NOMO-1 treated with dmso at 0.1 percent for 144 hours (cell line): ENCODE results near the gene UNC45B.
"Not testable (repeated sequence)": the region's sequence is repeated elsewhere in the genome, so short reads cannot be mapped to it uniquely, and the experiment has no call there.

Experiments
- DNase-seq: peaks from one replicate; lab custom pipeline; 2025; ENCODE audit not compliant: unreplicated experiment; lab: John Stamatoyannopoulos, UW

UNC45B gene, protein sequence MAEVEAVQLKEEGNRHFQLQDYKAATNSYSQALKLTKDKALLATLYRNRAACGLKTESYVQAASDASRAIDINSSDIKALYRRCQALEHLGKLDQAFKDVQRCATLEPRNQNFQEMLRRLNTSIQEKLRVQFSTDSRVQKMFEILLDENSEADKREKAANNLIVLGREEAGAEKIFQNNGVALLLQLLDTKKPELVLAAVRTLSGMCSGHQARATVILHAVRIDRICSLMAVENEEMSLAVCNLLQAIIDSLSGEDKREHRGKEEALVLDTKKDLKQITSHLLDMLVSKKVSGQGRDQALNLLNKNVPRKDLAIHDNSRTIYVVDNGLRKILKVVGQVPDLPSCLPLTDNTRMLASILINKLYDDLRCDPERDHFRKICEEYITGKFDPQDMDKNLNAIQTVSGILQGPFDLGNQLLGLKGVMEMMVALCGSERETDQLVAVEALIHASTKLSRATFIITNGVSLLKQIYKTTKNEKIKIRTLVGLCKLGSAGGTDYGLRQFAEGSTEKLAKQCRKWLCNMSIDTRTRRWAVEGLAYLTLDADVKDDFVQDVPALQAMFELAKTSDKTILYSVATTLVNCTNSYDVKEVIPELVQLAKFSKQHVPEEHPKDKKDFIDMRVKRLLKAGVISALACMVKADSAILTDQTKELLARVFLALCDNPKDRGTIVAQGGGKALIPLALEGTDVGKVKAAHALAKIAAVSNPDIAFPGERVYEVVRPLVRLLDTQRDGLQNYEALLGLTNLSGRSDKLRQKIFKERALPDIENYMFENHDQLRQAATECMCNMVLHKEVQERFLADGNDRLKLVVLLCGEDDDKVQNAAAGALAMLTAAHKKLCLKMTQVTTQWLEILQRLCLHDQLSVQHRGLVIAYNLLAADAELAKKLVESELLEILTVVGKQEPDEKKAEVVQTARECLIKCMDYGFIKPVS

DNA sequence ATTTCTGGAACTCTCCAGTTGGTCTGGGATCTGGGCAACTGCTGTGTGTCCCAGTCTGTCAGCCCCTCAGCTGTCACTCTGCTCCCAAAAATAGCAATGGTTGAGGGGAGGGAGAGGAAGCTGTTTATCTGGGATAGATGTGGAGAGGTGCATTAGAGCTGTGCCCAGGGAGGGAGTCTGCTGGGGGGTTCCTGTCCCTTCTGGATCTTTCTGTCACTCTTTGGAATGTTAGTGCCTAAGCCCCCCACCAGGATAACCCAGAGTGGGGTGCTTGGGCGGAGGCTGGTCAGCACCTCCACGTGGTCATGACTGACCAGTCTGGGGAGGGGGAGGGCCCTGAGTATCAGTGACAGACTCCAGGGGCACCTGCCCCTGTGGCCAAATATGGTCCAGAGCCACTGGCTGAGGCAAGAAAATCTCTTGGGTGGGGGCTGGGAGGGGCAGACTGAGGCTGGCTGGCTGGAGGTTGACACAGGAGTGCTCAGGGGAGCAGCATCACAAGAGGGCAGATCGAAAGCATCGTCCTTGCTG, at the start of gene UNC45B:
UNC45B (plus strand) TSS at position 443 of the 531 bp plus-strand sequence. CDS start 447 bp downstream, outside the sequence.
- no peak for DNase-seq

DNA sequence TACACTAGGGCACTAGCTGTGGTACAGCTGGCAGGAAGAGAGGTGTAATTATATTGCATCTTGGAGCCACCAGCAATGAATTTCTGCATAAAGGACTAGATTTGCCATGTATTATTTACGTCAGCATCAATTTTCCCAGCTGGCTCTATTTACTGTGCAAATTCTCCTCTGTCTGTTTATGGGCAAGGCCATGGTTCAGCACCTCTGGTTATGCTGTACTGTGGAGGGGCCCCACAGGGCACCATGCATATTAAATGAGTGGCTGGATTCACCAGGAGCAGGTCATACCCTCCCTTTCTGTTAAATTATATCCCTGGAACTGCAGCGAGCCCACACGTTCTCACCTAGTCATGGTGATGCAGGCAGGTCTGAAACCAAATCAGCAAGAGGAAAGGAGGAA, 47.7 kb upstream of the UNC45B start:
- no peak for DNase-seq

DNA sequence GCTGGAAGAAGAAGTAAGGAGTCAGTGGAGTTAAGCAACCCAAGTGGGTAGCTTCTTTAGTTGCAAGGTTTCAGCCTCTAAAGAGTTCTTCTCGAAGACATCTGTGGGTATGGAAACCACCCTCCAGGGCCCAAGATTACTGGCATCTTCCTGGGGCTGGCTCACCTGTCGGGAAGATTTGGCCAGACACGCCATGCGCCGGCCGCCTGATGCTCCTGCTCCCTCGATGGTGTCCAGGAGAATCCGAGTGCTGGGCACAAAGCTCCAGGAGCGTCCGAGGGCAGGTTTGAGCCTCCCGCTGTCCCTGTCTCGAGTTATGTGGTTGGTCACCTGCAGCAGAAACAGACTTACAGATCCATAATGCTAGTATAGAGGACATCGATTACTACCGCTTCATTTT, 46.6 kb upstream of the UNC45B start:
- DNase-seq, result no peak

- DNase-seq, result no peak
Measured at GRCh38 chr17:35101725-35102124, 45.9 kb upstream of the UNC45B start.

- no peak for DNase-seq
Measured at GRCh38 chr17:35103271-35103670, 44.3 kb upstream of the UNC45B start.

GRCh38 chr17:35104844-35105450, 42.7 kb upstream of the UNC45B start:
- no peak for DNase-seq

GRCh38 chr17:35110791-35111190, 36.8 kb upstream of the UNC45B start:
- DNase-seq, result not testable (repeated sequence)

- DNase-seq, result no peak
Measured at GRCh38 chr17:35116845-35117244, 30.8 kb upstream of the UNC45B start.

- DNase-seq, result no peak
Measured at GRCh38 chr17:35117984-35118383, 29.6 kb upstream of the UNC45B start.

DNA sequence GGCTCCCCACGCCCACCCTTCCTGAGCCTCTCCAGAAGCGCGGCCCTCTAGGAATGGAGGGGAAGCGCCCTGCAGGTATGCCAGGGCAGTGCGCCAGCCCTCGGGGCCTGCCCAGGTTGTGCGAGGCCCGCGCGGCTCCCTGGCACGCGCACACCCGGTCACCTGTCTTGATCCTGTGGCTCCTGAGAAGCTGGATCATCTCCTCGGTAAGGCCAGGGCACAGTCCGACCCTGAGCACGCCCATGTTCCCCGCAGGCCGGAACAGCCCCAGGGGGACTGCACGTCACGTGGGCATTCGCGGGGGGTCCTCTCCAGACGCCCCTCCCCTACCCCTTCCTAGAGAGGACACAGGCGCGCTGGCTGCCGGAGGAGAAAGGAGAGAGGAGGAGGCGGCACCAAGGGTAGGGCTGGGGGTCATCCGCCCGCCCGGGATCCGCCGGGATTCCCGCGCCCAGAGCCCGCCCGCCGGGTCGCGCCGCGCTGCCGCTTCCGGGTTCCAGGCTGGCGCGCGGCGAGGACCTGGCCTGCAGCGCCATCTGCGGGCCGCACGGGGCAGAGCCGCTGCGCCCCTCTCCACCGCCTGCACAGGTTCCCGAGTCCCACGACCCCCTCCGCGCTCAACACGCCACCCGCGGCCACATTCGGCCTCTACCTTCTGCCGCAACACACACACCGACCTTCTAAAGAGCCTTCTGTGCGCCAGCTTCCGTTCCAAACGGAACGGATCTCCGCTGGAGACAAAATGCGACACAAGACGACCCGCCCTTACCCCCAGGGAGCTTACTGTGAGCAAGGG, 28.0 kb upstream of the UNC45B start, which contains the start of gene RAD51D:
RAD51D (minus strand) TSS at position 491 of the 796 bp plus-strand sequence; CDS start at position 244, 247 bp downstream.
- peak; percentile 61 for DNase-seq

- no peak for DNase-seq
Measured at GRCh38 chr17:35121315-35121714, 26.3 kb upstream of the UNC45B start, which contains the start of gene FNDC8. FNDC8 (plus strand) TSS chr17:35121615; CDS start chr17:35121694, 79 bp downstream.

GRCh38 chr17:35127751-35128514, 19.7 kb upstream of the UNC45B start:
- DNase-seq, result no peak

- DNase-seq, result no peak
Measured at GRCh38 chr17:35129154-35129972, 18.3 kb upstream of the UNC45B start.

DNA sequence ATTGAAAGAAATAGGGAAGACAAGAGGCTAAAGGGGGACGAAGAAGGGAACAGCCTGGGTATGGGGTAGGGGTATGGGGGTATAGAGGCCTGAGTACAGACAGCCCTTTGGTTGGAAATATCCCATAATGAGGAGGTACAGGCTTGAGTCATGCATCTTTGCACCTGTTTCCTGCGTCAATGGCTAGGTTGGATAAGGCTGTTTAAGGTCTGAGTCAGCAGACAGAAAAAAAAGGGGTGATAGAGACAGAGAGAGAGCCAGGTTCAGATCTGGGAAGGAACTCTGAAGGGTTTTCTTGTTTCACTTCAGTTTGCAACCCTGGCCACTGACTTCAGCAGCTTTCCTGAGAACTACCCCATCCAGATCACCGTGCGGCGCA, 17.7 kb upstream of the UNC45B start:
- DNase-seq, result no peak

DNA sequence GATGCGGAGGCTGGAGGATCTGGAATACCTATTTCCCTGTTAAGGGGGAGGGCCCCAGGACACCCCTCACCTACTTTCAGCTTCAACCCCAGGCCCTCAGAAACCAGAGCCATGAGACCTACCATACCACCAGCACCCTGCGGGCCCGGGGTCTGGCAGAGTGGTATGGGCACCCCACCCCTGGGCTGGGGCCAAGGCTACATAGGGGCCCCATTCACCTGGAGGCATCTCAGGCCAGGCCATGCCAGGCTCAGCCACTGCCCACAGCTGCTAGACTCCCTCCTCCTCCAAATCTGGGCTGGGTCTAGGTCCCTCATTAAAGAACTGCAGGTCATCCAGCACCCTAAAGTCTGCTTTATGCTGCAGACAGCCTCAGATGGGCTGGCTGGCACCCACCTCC, 17.2 kb upstream of the UNC45B start:
- DNase-seq, result no peak

DNA sequence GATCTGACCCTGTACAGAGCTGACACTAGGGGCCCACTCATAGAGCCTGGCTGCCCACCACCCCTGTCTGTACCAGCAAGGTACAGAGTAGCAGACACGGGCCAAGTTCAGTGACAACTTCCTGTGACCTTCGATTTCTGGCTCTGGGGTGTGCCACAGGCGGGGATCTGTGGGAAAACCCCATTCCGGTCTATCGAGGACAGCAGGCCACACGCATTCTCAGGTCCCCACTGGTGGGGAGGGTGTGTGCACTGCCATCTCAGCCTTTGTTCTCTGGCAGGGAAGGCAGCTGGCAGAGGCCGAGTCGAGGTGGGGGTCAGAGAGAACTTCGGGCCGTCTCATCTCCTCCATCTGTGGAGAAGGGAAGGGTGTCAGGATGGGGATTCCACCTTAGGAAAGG, 15.5 kb upstream of the UNC45B start:
- DNase-seq, result no peak

GRCh38 chr17:35132816-35133550, 14.6 kb upstream of the UNC45B start:
- DNase-seq, result no peak

DNA sequence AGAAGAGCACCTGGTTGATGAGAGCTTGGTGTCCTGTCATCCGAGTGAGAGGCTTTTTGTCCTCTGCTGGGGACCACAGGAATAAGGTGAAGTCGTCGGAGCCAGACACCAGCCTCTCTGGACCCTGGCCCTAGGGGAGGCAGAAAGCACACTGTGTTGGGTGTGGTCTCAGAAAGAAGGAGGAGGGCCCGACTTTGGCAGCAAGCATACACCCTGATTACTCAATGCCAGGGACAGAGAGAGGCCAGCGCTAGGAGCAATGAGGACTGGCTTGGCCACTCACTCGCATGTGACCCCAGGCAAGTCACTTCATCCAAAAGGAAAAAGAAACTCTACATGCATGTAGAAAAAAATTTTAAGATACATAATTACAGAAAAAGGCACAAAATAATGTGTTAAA, 12.3 kb upstream of the UNC45B start:
- no peak for DNase-seq
